ENCODE measurements around the gene NEDD4L. TPM values are rescaled to one million over a fixed set of nuclear protein-coding genes. Genes with fewer than 3 reads are reported as not detected.

Gene NEDD4L
- polyA plus RNA-seq, 2 donors: 10.8 to 14.1 TPM

GRCh38 chr18:58117786-58118403, 73.9 kb downstream of the NEDD4L start:
- 41 to 58% methylated on average over 8 of the region's 8 CpGs for WGBS, 2 donors
- Histone ChIP-seq H3K4me1 (ENCODE audit: control insufficient read depth in 2 of 2, insufficient read depth in 2 of 2, low read length in 1 of 2) (peaks cover 0 to 2% of the 10 kb centered on the region in 2 donors), H3K4me3 (ENCODE audit: low read depth in 1 of 2, low read length in 2 of 2) (no peak overlapping the region), H3K27ac (ENCODE audit: low read depth in 2 of 2, low read length in 1 of 2) (no peak overlapping the region), H3K9me3 (ENCODE audit: control insufficient read depth in 2 of 2, insufficient read depth in 1 of 2, low read depth in 1 of 2, low read length in 1 of 2) (no peaks in the 10 kb centered on the region), H3K27me3 (ENCODE audit: control insufficient read depth in 1 of 2, insufficient read depth in 2 of 2, low read length in 2 of 2) (no peaks in the 10 kb centered on the region), H3K36me3 (ENCODE audit: control insufficient read depth in 2 of 2, insufficient read depth in 2 of 2, low read length in 1 of 2) (no peaks in the 10 kb centered on the region)

GRCh38 chr18:58118536-58118935, 74.5 kb downstream of the NEDD4L start:
- H3K9me3 ChIP-seq (ENCODE audit: control insufficient read depth in 2 of 2, insufficient read depth in 1 of 2, low read depth in 1 of 2, low read length in 1 of 2): no peaks in the 10 kb centered on the region
- 83 to 91% methylated on average over 6 of the region's 6 CpGs for WGBS, 2 donors
- H3K27ac ChIP-seq (ENCODE audit: low read depth in 2 of 2, low read length in 1 of 2): no peak overlapping the region
- no peaks in the 10 kb centered on the region for H3K36me3 ChIP-seq (ENCODE audit: control insufficient read depth in 2 of 2, insufficient read depth in 2 of 2, low read length in 1 of 2)
- H3K4me1 ChIP-seq (ENCODE audit: control insufficient read depth in 2 of 2, insufficient read depth in 2 of 2, low read length in 1 of 2): peaks cover 0 to 2% of the 10 kb centered on the region in 2 donors
- H3K4me3 ChIP-seq (ENCODE audit: low read depth in 1 of 2, low read length in 2 of 2): no peak overlapping the region
- H3K27me3 ChIP-seq (ENCODE audit: control insufficient read depth in 1 of 2, insufficient read depth in 2 of 2, low read length in 2 of 2): no peaks in the 10 kb centered on the region

GRCh38 chr18:58119819-58120218, 75.8 kb downstream of the NEDD4L start:
- no peak overlapping the region for H3K4me3 ChIP-seq (ENCODE audit: low read depth in 1 of 2, low read length in 2 of 2)
- H3K9me3 ChIP-seq (ENCODE audit: control insufficient read depth in 2 of 2, insufficient read depth in 1 of 2, low read depth in 1 of 2, low read length in 1 of 2): no peaks in the 10 kb centered on the region
- 87 to 93% methylated on average over 9 of the region's 9 CpGs for WGBS, 2 donors
- H3K27me3 ChIP-seq (ENCODE audit: control insufficient read depth in 1 of 2, insufficient read depth in 2 of 2, low read length in 2 of 2): no peaks in the 10 kb centered on the region
- H3K36me3 ChIP-seq (ENCODE audit: control insufficient read depth in 2 of 2, insufficient read depth in 2 of 2, low read length in 1 of 2): peaks cover 0 to 2% of the 10 kb centered on the region in 2 donors
- peaks cover 0 to 2% of the 10 kb centered on the region in 2 donors for H3K4me1 ChIP-seq (ENCODE audit: control insufficient read depth in 2 of 2, insufficient read depth in 2 of 2, low read length in 1 of 2)
- no peak overlapping the region for H3K27ac ChIP-seq (ENCODE audit: low read depth in 2 of 2, low read length in 1 of 2)

GRCh38 chr18:58124475-58124874, 80.4 kb downstream of the NEDD4L start:
- H3K4me1 ChIP-seq (ENCODE audit: control insufficient read depth in 2 of 2, insufficient read depth in 2 of 2, low read length in 1 of 2): no peaks in the 10 kb centered on the region
- no peak overlapping the region for H3K4me3 ChIP-seq (ENCODE audit: low read depth in 1 of 2, low read length in 2 of 2)
- no peaks in the 10 kb centered on the region for H3K9me3 ChIP-seq (ENCODE audit: control insufficient read depth in 2 of 2, insufficient read depth in 1 of 2, low read depth in 1 of 2, low read length in 1 of 2)
- WGBS, 2 donors: 49 to 58% methylated on average over 3 of the region's 3 CpGs
- no peaks in the 10 kb centered on the region for H3K27me3 ChIP-seq (ENCODE audit: control insufficient read depth in 1 of 2, insufficient read depth in 2 of 2, low read length in 2 of 2)
- no peak overlapping the region for H3K27ac ChIP-seq (ENCODE audit: low read depth in 2 of 2, low read length in 1 of 2)
- peaks cover 0 to 2% of the 10 kb centered on the region in 2 donors for H3K36me3 ChIP-seq (ENCODE audit: control insufficient read depth in 2 of 2, insufficient read depth in 2 of 2, low read length in 1 of 2)

DNA sequence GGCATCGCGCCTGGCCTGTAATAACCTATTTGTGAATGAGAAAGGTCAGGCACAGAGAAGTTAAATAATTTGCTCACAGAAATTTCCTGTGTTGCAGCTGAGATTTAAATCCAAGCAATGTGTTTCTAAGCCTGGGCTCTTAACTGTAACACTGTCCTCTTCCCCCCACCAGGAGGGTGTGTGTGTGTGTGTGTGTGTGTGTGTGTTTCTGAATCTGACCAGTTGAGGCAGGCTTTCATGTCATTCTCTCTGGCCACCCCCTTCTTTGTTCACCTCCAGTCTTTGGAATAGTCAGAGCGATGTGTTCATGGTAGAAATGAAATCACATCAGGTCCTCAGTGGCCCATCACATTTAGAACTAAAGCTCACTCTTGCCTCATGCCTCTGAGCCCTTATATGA, 81.2 kb downstream of the NEDD4L start:
- no peak overlapping the region for H3K4me3 ChIP-seq (ENCODE audit: low read depth in 1 of 2, low read length in 2 of 2)
- H3K36me3 ChIP-seq (ENCODE audit: control insufficient read depth in 2 of 2, insufficient read depth in 2 of 2, low read length in 1 of 2): peaks cover 0 to 2% of the 10 kb centered on the region in 2 donors
- no peaks in the 10 kb centered on the region for H3K4me1 ChIP-seq (ENCODE audit: control insufficient read depth in 2 of 2, insufficient read depth in 2 of 2, low read length in 1 of 2)
- H3K27ac ChIP-seq (ENCODE audit: low read depth in 2 of 2, low read length in 1 of 2): no peak overlapping the region
- H3K9me3 ChIP-seq (ENCODE audit: control insufficient read depth in 2 of 2, insufficient read depth in 1 of 2, low read depth in 1 of 2, low read length in 1 of 2): no peaks in the 10 kb centered on the region
- WGBS, 2 donors: 96 to 97% methylated on average over 3 of the region's 3 CpGs
- no peaks in the 10 kb centered on the region for H3K27me3 ChIP-seq (ENCODE audit: control insufficient read depth in 1 of 2, insufficient read depth in 2 of 2, low read length in 2 of 2)

GRCh38 chr18:58125756-58126155, 81.7 kb downstream of the NEDD4L start:
- H3K4me3 ChIP-seq (ENCODE audit: low read depth in 1 of 2, low read length in 2 of 2): no peak overlapping the region
- no peaks in the 10 kb centered on the region for H3K4me1 ChIP-seq (ENCODE audit: control insufficient read depth in 2 of 2, insufficient read depth in 2 of 2, low read length in 1 of 2)
- H3K9me3 ChIP-seq (ENCODE audit: control insufficient read depth in 2 of 2, insufficient read depth in 1 of 2, low read depth in 1 of 2, low read length in 1 of 2): no peaks in the 10 kb centered on the region
- no peaks in the 10 kb centered on the region for H3K27me3 ChIP-seq (ENCODE audit: control insufficient read depth in 1 of 2, insufficient read depth in 2 of 2, low read length in 2 of 2)
- WGBS, 2 donors: 87 to 88% methylated on average over 12 of the region's 12 CpGs
- H3K27ac ChIP-seq (ENCODE audit: low read depth in 2 of 2, low read length in 1 of 2): no peak overlapping the region
- peaks cover 0 to 2% of the 10 kb centered on the region in 2 donors for H3K36me3 ChIP-seq (ENCODE audit: control insufficient read depth in 2 of 2, insufficient read depth in 2 of 2, low read length in 1 of 2)

GRCh38 chr18:58128381-58129374, 84.7 kb downstream of the NEDD4L start:
- Histone ChIP-seq H3K36me3 (ENCODE audit: control insufficient read depth in 2 of 2, insufficient read depth in 2 of 2, low read length in 1 of 2) (peaks cover 0 to 2% of the 10 kb centered on the region in 2 donors), H3K27ac (ENCODE audit: low read depth in 2 of 2, low read length in 1 of 2) (no peak overlapping the region), H3K4me1 (ENCODE audit: control insufficient read depth in 2 of 2, insufficient read depth in 2 of 2, low read length in 1 of 2) (no peaks in the 10 kb centered on the region), H3K4me3 (ENCODE audit: low read depth in 1 of 2, low read length in 2 of 2) (no peak overlapping the region), H3K27me3 (ENCODE audit: control insufficient read depth in 1 of 2, insufficient read depth in 2 of 2, low read length in 2 of 2) (no peaks in the 10 kb centered on the region), H3K9me3 (ENCODE audit: control insufficient read depth in 2 of 2, insufficient read depth in 1 of 2, low read depth in 1 of 2, low read length in 1 of 2) (no peaks in the 10 kb centered on the region)
- 67 to 92% methylated on average over 19 of the region's 19 CpGs for WGBS, 2 donors

GRCh38 chr18:58132595-58133261, 88.7 kb downstream of the NEDD4L start:
- Histone ChIP-seq H3K27me3 (ENCODE audit: control insufficient read depth in 1 of 2, insufficient read depth in 2 of 2, low read length in 2 of 2) (no peaks in the 10 kb centered on the region), H3K9me3 (ENCODE audit: control insufficient read depth in 2 of 2, insufficient read depth in 1 of 2, low read depth in 1 of 2, low read length in 1 of 2) (no peaks in the 10 kb centered on the region), H3K36me3 (ENCODE audit: control insufficient read depth in 2 of 2, insufficient read depth in 2 of 2, low read length in 1 of 2) (no peaks in the 10 kb centered on the region), H3K4me3 (ENCODE audit: low read depth in 1 of 2, low read length in 2 of 2) (no peak overlapping the region), H3K27ac (ENCODE audit: low read depth in 2 of 2, low read length in 1 of 2) (no peak overlapping the region), H3K4me1 (ENCODE audit: control insufficient read depth in 2 of 2, insufficient read depth in 2 of 2, low read length in 1 of 2) (no peaks in the 10 kb centered on the region)
- 58 to 59% methylated on average over 8 of the region's 8 CpGs for WGBS, 2 donors

DNA sequence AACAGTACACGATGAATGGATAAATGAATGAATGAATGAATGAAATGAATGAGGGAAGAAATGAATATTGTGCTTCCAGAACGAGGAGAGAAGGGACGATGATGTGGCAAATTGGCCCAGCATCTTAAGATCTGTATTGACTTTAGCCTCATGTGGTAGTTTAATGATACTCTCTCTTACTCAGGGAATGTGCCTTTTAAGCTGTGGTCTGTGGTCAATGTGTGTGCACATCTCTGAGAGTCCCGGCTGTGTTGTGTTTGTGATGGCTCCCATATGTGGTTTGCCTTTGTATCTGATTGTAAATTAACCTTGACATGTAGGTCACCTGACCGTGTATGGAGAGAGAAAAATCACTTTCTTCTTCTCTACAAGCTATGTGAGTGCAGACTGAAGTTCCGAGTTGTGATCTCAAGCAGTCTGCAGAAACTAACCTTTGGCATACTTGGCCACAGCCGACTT, 91.2 kb downstream of the NEDD4L start:
- Histone ChIP-seq H3K27ac (ENCODE audit: low read depth in 2 of 2, low read length in 1 of 2) (no peak overlapping the region), H3K36me3 (ENCODE audit: control insufficient read depth in 2 of 2, insufficient read depth in 2 of 2, low read length in 1 of 2) (no peaks in the 10 kb centered on the region), H3K4me1 (ENCODE audit: control insufficient read depth in 2 of 2, insufficient read depth in 2 of 2, low read length in 1 of 2) (no peaks in the 10 kb centered on the region), H3K9me3 (ENCODE audit: control insufficient read depth in 2 of 2, insufficient read depth in 1 of 2, low read depth in 1 of 2, low read length in 1 of 2) (no peaks in the 10 kb centered on the region), H3K4me3 (ENCODE audit: low read depth in 1 of 2, low read length in 2 of 2) (no peak overlapping the region), H3K27me3 (ENCODE audit: control insufficient read depth in 1 of 2, insufficient read depth in 2 of 2, low read length in 2 of 2) (no peaks in the 10 kb centered on the region)
- 54 to 62% methylated on average over 7 of the region's 7 CpGs for WGBS, 2 donors

Data from esophagus (tissue), 2 donors.